Measurements from ENCODE around the gene SLC2A10.
"Not testable (repeated sequence)": the region's sequence is repeated elsewhere in the genome, so short reads cannot be mapped to it uniquely, and the experiment has no call there.

Gene SLC2A10

GRCh38 chr20:46709459-46710152 lies at the start of gene SLC2A10:
TSS of gene SLC2A10 (plus strand) at chr20:46709649. CDS start at chr20:46709737, 88 bp downstream.
- DNase-seq, result no peak

DNA sequence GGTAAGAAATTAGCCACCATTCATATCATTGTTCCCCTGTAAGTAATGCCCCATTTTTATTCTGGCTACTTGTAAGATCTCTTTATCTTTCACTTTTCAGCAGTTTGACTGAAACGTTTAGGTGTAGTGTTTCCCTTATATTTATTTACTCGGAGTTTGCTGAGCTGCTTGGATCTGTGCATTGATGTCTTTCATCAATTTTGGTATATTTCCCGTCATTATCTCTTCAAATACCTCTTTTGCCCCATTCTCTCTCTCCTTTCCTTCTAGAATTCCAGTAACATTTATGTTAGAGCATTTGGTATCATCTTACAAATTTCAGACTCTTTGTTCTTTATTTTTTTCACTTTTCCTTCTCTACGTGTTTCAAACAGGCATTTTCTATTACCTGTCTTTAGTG lies 49.0 kb upstream of the SLC2A10 start:
- DNase-seq, result no peak

- no peak for DNase-seq
Measured at GRCh38 chr20:46661659-46662058, 47.8 kb upstream of the SLC2A10 start.

DNA sequence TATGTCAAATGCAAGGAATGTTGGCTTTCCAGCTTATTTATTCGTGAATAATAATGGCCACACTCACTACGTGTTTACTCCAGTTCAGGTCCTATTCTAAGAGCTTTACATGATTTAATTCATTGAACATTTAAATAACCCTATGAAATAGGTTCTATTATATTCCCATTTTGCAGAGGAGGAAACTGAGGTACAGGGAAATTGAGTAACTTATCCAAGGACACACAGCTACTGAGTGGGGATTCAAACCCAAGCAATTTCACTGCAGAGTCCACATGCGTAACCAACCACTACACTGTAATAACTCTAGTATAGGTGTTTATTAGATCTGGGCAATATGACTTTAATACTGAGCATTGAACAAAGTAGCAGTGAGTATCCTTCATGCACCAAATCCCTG lies 45.9 kb upstream of the SLC2A10 start:
- no peak for DNase-seq

DNA sequence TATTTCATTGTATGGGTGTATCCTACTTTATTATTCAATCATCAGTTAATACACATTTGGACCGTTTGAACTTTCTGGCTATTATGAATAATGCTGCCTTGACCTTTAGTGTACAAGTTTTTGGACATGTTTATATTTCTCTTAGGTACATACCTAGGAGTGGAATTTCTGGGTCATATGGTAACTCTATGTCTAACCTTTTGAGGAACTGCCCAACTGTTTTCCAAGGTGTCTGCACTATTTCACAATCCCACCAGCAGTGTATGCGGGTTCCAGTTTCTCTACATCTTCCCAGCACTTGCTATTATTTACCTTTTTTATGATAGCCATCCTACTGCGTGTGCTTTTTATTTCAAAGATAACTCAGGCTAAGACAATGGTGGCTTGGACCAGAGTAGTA lies 43.8 kb upstream of the SLC2A10 start:
- DNase-seq, result no peak

- DNase-seq, result no peak
Measured at GRCh38 chr20:46666306-46666705, 43.1 kb upstream of the SLC2A10 start.

DNA sequence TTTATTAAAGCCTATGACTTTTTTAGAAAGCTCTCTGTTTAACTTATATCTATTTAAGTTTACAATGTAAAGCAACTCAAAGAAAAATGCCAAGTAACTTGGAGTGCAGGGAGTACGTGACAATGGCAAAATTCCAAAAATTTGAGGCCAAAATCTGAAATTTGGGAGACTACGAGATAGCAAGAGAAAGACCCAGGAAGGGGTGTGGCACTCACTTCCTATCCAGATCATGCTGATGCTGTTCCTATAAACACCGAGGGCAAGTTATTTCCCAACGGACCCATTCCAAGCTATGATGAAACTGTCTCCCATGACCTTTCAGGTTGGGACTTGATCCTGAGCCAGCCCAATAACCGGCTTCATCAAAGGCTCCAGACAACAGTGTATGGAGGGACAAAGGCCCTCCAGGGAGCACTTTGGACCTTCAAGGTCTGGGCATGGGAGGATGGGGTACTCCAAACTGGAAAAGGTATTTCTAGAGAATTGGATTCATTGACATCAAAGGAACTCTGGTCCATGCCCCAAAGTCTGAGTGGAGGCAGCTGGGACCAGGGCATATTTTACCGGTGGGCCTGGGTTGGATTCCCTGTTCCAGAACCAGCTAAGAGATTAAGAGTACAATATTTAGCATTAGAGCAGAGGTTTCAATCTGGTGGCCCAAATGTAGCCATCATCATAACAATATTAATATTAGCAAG lies 42.5 kb upstream of the SLC2A10 start:
- no peak for DNase-seq

DNA sequence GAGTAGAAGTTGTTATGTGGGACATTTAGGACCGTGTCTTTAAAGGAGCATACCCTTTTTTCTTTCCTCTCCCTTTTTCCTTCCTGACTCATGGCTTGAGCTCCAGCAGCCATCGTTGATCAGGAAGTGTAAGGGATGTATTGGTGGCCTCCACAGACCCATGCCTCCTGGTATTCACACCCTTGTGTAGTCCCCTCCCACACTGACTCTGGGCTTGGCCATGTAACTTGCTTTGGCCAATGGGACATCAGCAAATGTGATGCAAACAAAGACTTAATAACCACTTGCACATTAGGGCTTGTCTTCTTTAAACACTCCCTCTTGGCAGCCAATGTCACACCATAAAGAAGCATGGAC lies 39.2 kb upstream of the SLC2A10 start:
- DNase-seq, result no peak

- no peak for DNase-seq
Measured at GRCh38 chr20:46670585-46671584, 38.6 kb upstream of the SLC2A10 start.

GRCh38 chr20:46671866-46672542 lies 37.4 kb upstream of the SLC2A10 start:
- no peak for DNase-seq

- DNase-seq, result no peak
Measured at GRCh38 chr20:46672543-46673148, 36.8 kb upstream of the SLC2A10 start.

- no peak for DNase-seq
Measured at GRCh38 chr20:46673394-46674252, 35.8 kb upstream of the SLC2A10 start.

- no peak for DNase-seq
Measured at GRCh38 chr20:46674253-46675083, 35.0 kb upstream of the SLC2A10 start.

GRCh38 chr20:46676649-46677316 lies 32.7 kb upstream of the SLC2A10 start:
- not testable (repeated sequence) for DNase-seq

- no peak for DNase-seq
Measured at GRCh38 chr20:46677608-46678007, 31.8 kb upstream of the SLC2A10 start.

- no peak for DNase-seq
Measured at GRCh38 chr20:46678516-46678915, 30.9 kb upstream of the SLC2A10 start.

GRCh38 chr20:46680684-46681031 lies 28.8 kb upstream of the SLC2A10 start:
- no peak for DNase-seq

GRCh38 chr20:46681032-46681854 lies 28.2 kb upstream of the SLC2A10 start:
- DNase-seq, result peak; percentile 41

All from NCI-H2107 (cell line).